Tibial nerve (tissue), 3 donors: ENCODE measurements around the gene HOXB9.

Source experiments
- POLR2A ChIP-seq, 2 donors: fragments of 450-650 bp; IDR thresholded peaks; one replicate each; pipeline ENCODE4 v1.6.1; 2017; ENCODE audit warnings: antibody characterized with exemption in 2 of 2, mild to moderate bottlenecking in 2 of 2, moderate library complexity in 2 of 2
- TF ChIP-seq, protein P1 (sequence below), 5 experiments: fragments of 200-600 bp in 3 of 5; fragments of 450-650 bp in 2 of 5; sonication (generic) in 3 of 5; IDR thresholded peaks; one replicate each; pipeline ENCODE4 v1.5.1; 2016 to 2019; ENCODE audit warnings: antibody characterized with exemption in 5 of 5, mild to moderate bottlenecking in 3 of 5, moderate library complexity in 2 of 5

DNA sequence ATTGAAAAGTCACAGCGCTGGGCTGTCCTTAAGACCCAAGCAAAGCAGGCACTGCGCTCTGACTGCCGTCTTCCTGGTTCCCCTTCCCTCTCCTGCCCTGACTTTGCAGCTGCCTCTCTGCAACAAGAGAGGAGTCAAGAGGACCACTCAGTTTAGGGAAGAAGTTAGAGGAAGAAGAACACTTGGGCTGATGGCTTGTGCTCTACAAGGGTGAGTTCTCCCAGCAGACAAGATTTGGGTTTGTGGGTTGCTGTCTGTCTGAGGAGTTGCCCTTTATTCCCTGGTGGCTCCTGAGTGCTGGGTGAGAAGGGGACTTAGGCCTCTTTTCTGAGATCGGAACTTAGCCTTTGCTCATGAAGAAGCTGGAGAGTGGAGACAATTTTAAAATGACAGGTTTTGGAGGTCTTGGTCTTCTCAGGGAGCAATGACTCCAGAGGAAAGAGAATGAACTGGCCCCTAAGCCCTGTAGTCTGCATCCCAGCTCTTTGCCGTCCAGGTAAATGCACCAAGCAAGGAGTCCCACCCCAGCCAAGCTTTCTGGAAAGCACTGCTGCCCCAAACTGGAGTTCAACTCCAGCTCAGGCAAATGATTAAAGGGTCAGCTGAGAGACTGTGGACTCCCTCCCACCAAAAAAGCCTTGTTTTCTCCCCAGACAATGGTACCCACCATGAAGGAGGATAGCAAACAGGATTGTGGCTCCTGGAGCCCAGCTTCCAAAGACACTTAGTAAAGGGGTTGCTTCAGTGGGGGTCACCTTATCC, 2.7 kb upstream of the HOXB9 start:
- TF ChIP-seq, protein P1, sequence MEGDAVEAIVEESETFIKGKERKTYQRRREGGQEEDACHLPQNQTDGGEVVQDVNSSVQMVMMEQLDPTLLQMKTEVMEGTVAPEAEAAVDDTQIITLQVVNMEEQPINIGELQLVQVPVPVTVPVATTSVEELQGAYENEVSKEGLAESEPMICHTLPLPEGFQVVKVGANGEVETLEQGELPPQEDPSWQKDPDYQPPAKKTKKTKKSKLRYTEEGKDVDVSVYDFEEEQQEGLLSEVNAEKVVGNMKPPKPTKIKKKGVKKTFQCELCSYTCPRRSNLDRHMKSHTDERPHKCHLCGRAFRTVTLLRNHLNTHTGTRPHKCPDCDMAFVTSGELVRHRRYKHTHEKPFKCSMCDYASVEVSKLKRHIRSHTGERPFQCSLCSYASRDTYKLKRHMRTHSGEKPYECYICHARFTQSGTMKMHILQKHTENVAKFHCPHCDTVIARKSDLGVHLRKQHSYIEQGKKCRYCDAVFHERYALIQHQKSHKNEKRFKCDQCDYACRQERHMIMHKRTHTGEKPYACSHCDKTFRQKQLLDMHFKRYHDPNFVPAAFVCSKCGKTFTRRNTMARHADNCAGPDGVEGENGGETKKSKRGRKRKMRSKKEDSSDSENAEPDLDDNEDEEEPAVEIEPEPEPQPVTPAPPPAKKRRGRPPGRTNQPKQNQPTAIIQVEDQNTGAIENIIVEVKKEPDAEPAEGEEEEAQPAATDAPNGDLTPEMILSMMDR (IDR thresholded peaks at IDR 0.05) = no peak
- no peak for TF ChIP-seq POLR2A (IDR thresholded peaks at IDR 0.05)
